Right lobe of liver (tissue), 4 donors: ENCODE data around the gene TMEM97.

Experiments
- CTCF ChIP-seq, 4 donors: fragments of 200-600 bp in 3 of 4; fragments of 450-650 bp in 1 of 4; IDR thresholded peaks; one replicate each; pipeline versions ENCODE4 v1.5.1 to v1.8.0; 2016 to 2022; ENCODE audit warnings: antibody characterized with exemption in 4 of 4, mild to moderate bottlenecking in 2 of 4
- POLR2A ChIP-seq: fragments of 450-650 bp; IDR thresholded peaks from one replicate; pipeline ENCODE4 v1.6.1; 2017; ENCODE audit warnings: antibody characterized with exemption, mild to moderate bottlenecking
- donor health status: DM: no; HTN: no; CAD: no.
- donor health status: DM: no; HTN: no; CAD: no.
- donor health status: DM: no; HTN: yes; CAD: no.

GRCh38 chr17:28298449-28298848 lies 20.6 kb upstream of the TMEM97 start:
- TF ChIP-seq CTCF (IDR thresholded peaks at IDR 0.05) (no peak), POLR2A (no peak)
